ENCODE measurements around the gene TRIM28.

Gene TRIM28

GRCh38 chr19:58509731-58510083, 34.2 kb upstream of the TRIM28 start:
- no peak for TF ChIP-seq CTCF (IDR thresholded peaks at IDR 0.05; ENCODE audit: control extremely low read depth, extremely low read depth, low read depth, missing control alignments)
- ChIA-PET CTCF (no interaction called here), POLR2A (no interaction called here)
- DNase-seq (ENCODE audit: extremely low spot score): no peak

- DNase-seq (ENCODE audit: extremely low spot score): no peak
- ChIA-PET POLR2A (no interaction called here), CTCF (interaction anchor here (1.2 to 2.5 kb wide), 3 partner anchors 10 to 71 kb away, joined by 3 to 12 read pairs (median 8); partner anchors contain the start of gene ZBTB45)
Measured at GRCh38 chr19:58510084-58510862, 33.6 kb upstream of the TRIM28 start.

GRCh38 chr19:58511353-58512208, 32.3 kb upstream of the TRIM28 start, which contains the start of gene SLC27A5:
SLC27A5 (minus strand) TSS chr19:58511992; CDS start chr19:58511955, 37 bp downstream.
- no peak for TF ChIP-seq CTCF (IDR thresholded peaks at IDR 0.05; ENCODE audit: control extremely low read depth, extremely low read depth, low read depth, missing control alignments)
- DNase-seq (ENCODE audit: extremely low spot score): no peak
- CTCF ChIA-PET: interaction anchor here (1.2 to 2.5 kb wide), 3 partner anchors 8 to 70 kb away, joined by 3 to 12 read pairs (median 8); partner anchors contain the start of gene ZBTB45
- POLR2A ChIA-PET: no interaction called here

More at GRCh38 chr19:58510084-58510862, 33.6 kb upstream of the TRIM28 start:
- TF ChIP-seq CTCF (IDR thresholded peaks at IDR 0.05; ENCODE audit: control extremely low read depth, extremely low read depth, low read depth, missing control alignments): no peak

DNA sequence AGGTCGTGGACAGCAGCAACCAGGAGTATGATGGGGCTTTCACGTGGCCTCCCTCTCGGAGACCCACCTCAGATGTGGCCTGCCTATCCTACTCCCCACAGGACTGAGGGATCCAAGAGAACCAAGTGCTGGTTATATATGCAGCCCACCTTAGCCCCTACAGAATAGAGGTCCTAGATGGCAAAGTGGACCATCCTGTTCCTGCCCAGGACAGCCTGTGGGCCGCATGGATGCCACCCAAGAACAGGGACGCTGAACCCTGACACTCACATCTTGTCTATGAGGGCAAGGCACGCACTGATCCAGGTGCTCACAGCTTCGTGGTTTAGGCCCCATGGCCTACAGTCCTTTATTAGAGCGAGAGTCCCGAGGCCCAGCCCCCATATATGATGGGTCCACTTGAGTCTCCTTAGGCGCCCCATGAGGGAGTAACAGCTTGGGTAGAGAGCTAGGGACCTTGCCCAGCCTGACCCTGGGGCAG, 30.6 kb upstream of the TRIM28 start:
- CTCF ChIA-PET: interaction anchor here (1.0 to 2.5 kb wide), 19 partner anchors 9 to 83 kb away, joined by 3 to 39 read pairs (median 5); partner anchors contain the start of genes CHMP2A and ZNF446
- no peak for TF ChIP-seq CTCF (IDR thresholded peaks at IDR 0.05; ENCODE audit: control extremely low read depth, extremely low read depth, low read depth, missing control alignments)
- POLR2A ChIA-PET: interaction anchor here (0.6 to 1.0 kb wide), 3 partner anchors 13 to 46 kb away, joined by 3 to 4 read pairs (median 3); no protein-coding TSS in a partner anchor
- no peak for DNase-seq (ENCODE audit: extremely low spot score)

DNA sequence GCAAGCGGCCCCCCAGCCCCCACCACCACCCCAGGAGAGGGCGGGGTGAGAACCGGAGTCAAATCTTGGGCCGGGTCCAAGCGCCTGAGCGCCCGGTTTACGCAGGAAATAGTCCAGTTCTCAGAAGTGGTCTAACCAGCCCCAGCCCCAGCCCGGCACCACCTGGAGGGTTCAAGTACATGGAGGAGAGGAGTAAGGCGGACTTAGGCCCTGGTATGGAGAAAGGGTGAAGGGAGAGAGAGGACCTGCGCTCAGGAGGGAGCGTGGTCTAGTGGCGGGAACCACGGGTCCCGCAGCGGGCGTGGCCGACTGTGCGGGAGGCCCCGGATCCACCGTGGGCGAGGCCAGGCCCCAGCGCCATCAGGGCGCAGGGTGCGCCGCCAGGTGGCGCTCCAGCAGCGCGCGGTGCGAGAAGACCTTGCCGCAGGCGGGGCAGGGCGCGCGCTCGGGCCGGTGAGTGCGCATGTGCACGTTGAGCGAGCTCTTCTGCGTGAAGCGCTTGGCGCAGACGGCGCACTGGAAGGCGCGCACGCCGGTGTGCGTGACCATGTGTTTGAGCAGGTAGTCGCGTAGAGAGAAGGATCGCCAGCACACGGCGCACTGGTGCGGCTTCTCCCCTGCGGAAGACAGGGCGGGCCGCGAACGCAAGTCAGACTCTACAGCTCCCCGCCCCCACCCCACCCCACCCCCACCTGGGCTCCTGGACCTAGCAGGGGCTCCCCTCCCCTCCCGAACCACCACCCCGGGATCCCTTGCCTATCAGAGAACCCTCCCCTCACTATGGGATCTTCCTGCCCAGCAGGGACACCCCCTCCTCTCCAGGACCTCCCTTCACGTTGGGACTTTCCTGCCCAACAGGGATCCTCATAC, 29.9 kb upstream of the TRIM28 start:
- TF ChIP-seq CTCF (IDR thresholded peaks at IDR 0.05; ENCODE audit: control extremely low read depth, extremely low read depth, low read depth, missing control alignments): peak; percentile 98
- CTCF ChIA-PET: interaction anchor here (0.6 to 2.5 kb wide), 32 partner anchors 9 to 175 kb away, joined by 3 to 39 read pairs (median 4); partner anchors contain the start of genes CHMP2A, TRIM28 and ZNF446
- POLR2A ChIA-PET: interaction anchor here (0.5 to 1.2 kb wide), 5 partner anchors 14 to 107 kb away, joined by 3 to 4 read pairs (median 3); no protein-coding TSS in a partner anchor
- peak; percentile 96 for DNase-seq (ENCODE audit: extremely low spot score)

All from GM10248 (cell line).